ENCODE data around the gene BEAN1.
"Not testable (repeated sequence)": the region's sequence is repeated elsewhere in the genome, so short reads cannot be mapped to it uniquely, and the experiment has no call there.

The BEAN1 gene

DNA sequence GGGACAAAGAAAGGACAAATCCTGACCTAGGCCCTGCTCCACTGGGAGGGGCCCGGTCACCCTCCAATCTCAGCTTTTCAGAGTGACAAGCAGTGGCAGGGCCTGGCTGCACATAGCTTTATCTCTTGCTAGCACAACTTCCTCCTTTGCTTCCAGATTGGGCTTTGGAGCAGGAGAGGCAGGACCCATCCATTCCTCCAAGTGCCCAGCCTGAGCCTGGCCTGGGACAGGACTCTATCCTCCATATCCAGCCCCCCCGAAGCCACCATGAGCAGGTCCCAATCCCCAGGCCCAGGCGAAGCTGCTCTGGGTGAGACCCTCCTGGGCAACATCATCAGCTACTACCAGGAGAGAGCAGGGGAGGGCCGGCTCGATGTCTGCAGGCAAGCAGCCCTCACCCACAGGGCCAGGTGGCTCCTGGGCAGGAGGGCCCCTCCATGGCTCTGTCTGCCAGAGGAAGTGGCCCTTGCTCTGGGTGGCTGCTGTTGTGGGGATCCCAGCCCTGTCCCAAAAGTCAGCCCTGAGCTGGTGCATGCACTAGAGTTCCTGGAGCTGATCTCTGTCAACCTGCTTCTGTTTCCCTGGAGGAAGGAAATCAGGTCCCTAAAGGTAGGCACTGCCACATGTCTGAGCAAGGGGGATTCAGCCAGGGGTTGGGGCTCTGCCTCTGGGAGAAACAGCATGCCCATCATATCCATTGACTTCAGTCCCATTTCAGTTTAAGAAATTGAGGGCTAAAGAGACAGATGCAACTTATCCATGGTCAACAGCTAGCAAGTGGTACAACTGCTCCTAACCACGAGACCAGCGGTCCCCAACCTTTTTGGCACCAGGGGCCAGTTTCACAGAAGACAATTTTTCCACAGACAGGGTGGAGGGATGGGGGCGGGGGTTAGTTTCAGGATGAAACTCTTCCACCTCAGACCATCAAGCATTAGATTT lies 64.0 kb downstream of the BEAN1 start:
- no peak for DNase-seq (ENCODE audit: low read depth)
- TF ChIP-seq, protein P1, sequence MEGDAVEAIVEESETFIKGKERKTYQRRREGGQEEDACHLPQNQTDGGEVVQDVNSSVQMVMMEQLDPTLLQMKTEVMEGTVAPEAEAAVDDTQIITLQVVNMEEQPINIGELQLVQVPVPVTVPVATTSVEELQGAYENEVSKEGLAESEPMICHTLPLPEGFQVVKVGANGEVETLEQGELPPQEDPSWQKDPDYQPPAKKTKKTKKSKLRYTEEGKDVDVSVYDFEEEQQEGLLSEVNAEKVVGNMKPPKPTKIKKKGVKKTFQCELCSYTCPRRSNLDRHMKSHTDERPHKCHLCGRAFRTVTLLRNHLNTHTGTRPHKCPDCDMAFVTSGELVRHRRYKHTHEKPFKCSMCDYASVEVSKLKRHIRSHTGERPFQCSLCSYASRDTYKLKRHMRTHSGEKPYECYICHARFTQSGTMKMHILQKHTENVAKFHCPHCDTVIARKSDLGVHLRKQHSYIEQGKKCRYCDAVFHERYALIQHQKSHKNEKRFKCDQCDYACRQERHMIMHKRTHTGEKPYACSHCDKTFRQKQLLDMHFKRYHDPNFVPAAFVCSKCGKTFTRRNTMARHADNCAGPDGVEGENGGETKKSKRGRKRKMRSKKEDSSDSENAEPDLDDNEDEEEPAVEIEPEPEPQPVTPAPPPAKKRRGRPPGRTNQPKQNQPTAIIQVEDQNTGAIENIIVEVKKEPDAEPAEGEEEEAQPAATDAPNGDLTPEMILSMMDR (conservative IDR thresholded peaks at IDR 0.05; ENCODE audit: low read depth, low read length) = no peak
- no peak overlapping the region for H3K4me3 ChIP-seq (ENCODE audit: low read depth, low read length)

GRCh38 chr16:66491716-66492064 lies 64.6 kb downstream of the BEAN1 start:
- no peak for DNase-seq (ENCODE audit: low read depth)
- no peak overlapping the region for H3K4me3 ChIP-seq (ENCODE audit: low read depth, low read length)
- TF ChIP-seq, protein P1 (conservative IDR thresholded peaks at IDR 0.05; ENCODE audit: low read depth, low read length) = no peak

- DNase-seq (ENCODE audit: low read depth) = no peak
- H3K4me3 ChIP-seq (ENCODE audit: low read depth, low read length) = no peak overlapping the region
- TF ChIP-seq, protein P1 (conservative IDR thresholded peaks at IDR 0.05; ENCODE audit: low read depth, low read length) = no peak
Measured at GRCh38 chr16:66493490-66494401, 66.7 kb downstream of the BEAN1 start.

GRCh38 chr16:66494916-66495315 lies 67.8 kb downstream of the BEAN1 start:
- no peak overlapping the region for H3K4me3 ChIP-seq (ENCODE audit: low read depth, low read length)
- TF ChIP-seq, protein P1 (conservative IDR thresholded peaks at IDR 0.05; ENCODE audit: low read depth, low read length) = no peak
- DNase-seq (ENCODE audit: low read depth) = no peak

DNA sequence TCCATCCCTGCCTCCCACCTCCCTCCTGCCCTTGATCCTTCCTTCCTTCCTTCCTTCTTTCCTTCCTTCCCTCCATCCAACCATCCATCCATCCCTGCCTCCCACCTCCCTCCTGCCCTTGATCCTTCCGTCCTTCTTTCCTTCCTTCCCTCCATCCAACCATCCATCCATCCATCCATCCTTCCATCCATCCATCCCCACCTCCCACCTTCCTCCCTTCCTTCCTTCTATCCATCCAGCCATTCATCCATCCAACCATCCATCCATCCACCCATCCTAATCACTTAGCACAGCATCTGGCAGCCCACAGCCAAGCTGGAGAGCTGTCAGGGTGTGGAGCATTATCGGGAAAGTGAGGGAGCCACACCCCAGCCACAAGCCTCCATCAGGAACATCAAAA lies 68.3 kb downstream of the BEAN1 start:
- no peak for DNase-seq (ENCODE audit: low read depth)
- TF ChIP-seq, protein P1 (conservative IDR thresholded peaks at IDR 0.05; ENCODE audit: low read depth, low read length) = no peak
- H3K4me3 ChIP-seq (ENCODE audit: low read depth, low read length) = no peak overlapping the region

DNA sequence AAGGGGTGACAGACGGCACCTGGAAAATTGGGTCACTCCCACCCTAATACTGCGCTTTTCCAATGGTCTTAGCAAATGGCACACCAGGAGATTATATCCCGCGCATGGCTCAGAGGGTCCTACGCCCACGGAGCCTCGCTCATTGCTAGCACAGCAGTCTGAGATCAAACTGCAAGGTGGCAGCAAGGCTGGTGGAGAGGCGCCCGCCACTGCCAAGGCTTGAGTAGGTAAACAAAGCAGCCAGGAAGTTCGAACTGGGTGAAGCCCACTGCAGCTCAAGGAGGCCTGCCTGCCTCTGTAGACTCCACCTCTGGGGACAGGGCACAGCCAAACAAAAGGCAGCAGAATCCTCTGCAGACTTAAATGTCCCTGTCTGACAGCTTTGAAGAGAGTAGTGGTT lies 69.1 kb downstream of the BEAN1 start:
- DNase-seq (ENCODE audit: low read depth); H3K4me3 ChIP-seq (ENCODE audit: low read depth, low read length): not testable (repeated sequence)

DNA sequence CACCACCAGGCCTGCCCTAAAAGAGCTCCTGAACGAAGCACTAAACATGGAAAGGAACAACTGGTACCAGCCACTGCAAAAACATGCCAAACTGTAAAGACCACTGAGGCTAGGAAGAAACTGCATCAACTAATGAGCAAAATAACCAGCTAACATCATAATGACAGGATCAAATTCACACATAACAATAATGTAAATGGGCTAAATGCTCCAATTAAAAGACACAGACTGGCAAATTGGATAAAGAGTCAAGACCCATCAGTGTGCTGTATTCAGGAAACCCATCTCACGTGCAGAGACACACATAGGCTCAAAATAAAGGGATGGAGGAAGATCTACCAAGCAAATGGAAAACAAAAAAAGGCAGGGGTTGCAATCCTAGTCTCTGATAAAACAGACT lies 70.8 kb downstream of the BEAN1 start:
- not testable (repeated sequence) for H3K4me3 ChIP-seq (ENCODE audit: low read depth, low read length); DNase-seq (ENCODE audit: low read depth)

- not testable (repeated sequence) for H3K4me3 ChIP-seq (ENCODE audit: low read depth, low read length); DNase-seq (ENCODE audit: low read depth)
Measured at GRCh38 chr16:66501563-66501962, 74.5 kb downstream of the BEAN1 start.
